Measurements from ENCODE around the gene TARBP1. TPM values are rescaled to one million over a fixed set of nuclear protein-coding genes. Genes with fewer than 3 reads are reported as not detected.

The TARBP1 gene
- total RNA-seq, 2 experiments from 2014 or later, result 38.4 to 40.9 TPM

DNA sequence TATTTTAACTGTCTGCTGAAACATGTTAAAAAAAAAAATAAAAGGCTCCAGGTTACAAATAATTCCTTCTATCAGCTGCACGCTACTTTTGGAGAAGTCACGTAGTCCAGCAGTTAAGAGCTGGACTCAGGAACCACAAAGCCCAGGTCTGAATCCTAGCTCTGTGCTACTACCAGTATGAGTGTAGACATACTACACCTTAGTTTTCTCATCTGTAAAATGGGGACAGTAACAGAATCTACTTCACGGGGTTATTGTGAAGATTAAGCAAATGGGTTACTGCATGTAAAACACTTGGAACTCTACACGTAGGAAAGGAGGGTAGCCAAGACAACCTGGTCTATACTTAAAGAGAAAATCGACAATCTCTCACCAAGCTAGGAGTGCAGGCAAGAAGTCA, 48.3 kb downstream of the TARBP1 start:
- H3K27me3 ChIP-seq (ENCODE audit: control insufficient read depth in 1 of 2, insufficient read depth in 2 of 2, low read length in 2 of 2), result no peaks in the 10 kb centered on the region
- intact Hi-C loops (cut with DNase I, micrococcal nuclease), result no loop called here
- Mint-ChIP-seq H3K9me3 (no peaks in the 10 kb centered on the region), H3K27me3 (no peaks in the 10 kb centered on the region), H3K36me3 (ENCODE audit: low read depth) (peaks cover 88% of the 10 kb centered on the region), H3K4me3 (no peak overlapping the region), H3K4me1 (ENCODE audit: low read depth) (no peaks in the 10 kb centered on the region), H3K27ac (no peak overlapping the region)
- H3K4me3 ChIP-seq (ENCODE audit: low read length), result no peak overlapping the region
- ChIA-PET CTCF (no interaction called here), POLR2A (no interaction called here)
- ATAC-seq (ENCODE audit: poor library complexity) (no peak), DNase-seq (no peak)
- no peak overlapping the region for H3K27ac ChIP-seq (ENCODE audit: low read depth in 1 of 2, low read length in 2 of 2)
- no peaks in the 10 kb centered on the region for H3K4me1 ChIP-seq (ENCODE audit: insufficient read depth, low read length)
- TF ChIP-seq, protein P1, sequence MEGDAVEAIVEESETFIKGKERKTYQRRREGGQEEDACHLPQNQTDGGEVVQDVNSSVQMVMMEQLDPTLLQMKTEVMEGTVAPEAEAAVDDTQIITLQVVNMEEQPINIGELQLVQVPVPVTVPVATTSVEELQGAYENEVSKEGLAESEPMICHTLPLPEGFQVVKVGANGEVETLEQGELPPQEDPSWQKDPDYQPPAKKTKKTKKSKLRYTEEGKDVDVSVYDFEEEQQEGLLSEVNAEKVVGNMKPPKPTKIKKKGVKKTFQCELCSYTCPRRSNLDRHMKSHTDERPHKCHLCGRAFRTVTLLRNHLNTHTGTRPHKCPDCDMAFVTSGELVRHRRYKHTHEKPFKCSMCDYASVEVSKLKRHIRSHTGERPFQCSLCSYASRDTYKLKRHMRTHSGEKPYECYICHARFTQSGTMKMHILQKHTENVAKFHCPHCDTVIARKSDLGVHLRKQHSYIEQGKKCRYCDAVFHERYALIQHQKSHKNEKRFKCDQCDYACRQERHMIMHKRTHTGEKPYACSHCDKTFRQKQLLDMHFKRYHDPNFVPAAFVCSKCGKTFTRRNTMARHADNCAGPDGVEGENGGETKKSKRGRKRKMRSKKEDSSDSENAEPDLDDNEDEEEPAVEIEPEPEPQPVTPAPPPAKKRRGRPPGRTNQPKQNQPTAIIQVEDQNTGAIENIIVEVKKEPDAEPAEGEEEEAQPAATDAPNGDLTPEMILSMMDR (IDR thresholded peaks at IDR 0.05), result no peak
- H3K9me3 ChIP-seq (ENCODE audit: control insufficient read depth in 1 of 2, insufficient read depth in 1 of 2, low read length in 2 of 2), result no peaks in the 10 kb centered on the region
- peaks cover 56% of the 10 kb centered on the region for H3K36me3 ChIP-seq (ENCODE audit: insufficient read depth, low read length)

DNA sequence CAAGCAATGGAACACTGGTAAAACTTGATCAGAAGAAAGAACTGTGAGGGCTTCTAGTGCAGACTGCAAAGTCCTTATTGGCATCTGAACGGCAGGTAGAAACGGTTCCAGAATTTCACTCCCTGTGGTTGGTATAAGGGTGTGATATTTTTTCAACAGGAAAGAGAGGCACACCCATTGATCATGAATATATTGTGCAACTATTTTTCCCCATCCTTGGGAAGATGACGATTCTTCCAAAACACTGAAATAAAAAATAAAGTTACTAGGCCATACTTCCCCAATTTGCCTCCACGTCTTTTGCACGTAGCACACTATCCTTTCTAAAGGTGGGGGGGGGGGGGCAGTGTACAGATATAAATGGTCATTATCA, 49.6 kb downstream of the TARBP1 start:
- ATAC-seq (ENCODE audit: poor library complexity), result no peak
- H3K27ac Mint-ChIP-seq, result no peak overlapping the region
- H3K4me3 ChIP-seq (ENCODE audit: low read length), result no peak overlapping the region

DNA sequence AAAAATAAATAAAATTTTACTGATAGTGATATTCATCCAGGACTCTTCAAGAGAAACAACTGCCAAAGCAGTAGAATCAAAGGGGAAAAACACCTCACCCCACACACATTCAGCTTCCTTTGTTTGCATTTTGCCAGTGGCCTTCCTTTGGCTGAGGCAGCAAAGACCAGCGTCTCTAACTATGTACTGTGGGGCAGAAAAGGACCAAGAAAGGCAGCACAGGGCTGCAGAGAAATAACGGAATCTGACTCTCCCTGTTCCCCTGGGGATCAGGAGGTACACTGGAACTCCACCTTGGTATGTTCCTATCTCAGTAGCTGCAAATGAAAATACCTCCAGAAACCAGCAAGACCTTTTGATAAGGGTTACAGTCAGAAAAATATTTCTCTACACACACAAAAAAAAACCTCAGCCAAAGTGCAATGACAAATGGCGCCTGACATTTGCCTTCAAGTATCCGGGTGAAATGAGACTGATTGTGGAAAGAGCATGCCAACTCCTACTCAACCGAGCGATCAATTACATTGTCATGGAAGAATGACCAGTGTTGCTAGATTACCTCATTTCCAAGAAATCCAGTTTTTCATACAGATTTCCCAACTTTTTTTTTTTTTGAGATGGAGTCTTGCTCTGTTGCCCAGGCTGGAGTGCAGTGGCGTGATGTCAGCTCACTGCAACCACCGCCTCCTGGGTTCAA, 50.9 kb downstream of the TARBP1 start:
- ChIA-PET POLR2A (no interaction called here), CTCF (no interaction called here)
- H3K9me3 ChIP-seq (ENCODE audit: control insufficient read depth in 1 of 2, insufficient read depth in 1 of 2, low read length in 2 of 2), result no peaks in the 10 kb centered on the region
- no peak overlapping the region for H3K27ac ChIP-seq (ENCODE audit: low read depth in 1 of 2, low read length in 2 of 2)
- Mint-ChIP-seq H3K4me3 (no peak overlapping the region), H3K4me1 (ENCODE audit: low read depth) (no peaks in the 10 kb centered on the region), H3K27me3 (no peaks in the 10 kb centered on the region), H3K27ac (no peak overlapping the region), H3K36me3 (ENCODE audit: low read depth) (peaks cover 84% of the 10 kb centered on the region), H3K9me3 (no peaks in the 10 kb centered on the region)
- TF ChIP-seq, protein P1 (IDR thresholded peaks at IDR 0.05), result no peak
- intact Hi-C loops (cut with DNase I, micrococcal nuclease), result no loop called here
- no peaks in the 10 kb centered on the region for H3K27me3 ChIP-seq (ENCODE audit: control insufficient read depth in 1 of 2, insufficient read depth in 2 of 2, low read length in 2 of 2)
- no peak for ATAC-seq (ENCODE audit: poor library complexity)
- no peak overlapping the region for H3K4me3 ChIP-seq (ENCODE audit: low read length)
- no peaks in the 10 kb centered on the region for H3K4me1 ChIP-seq (ENCODE audit: insufficient read depth, low read length)
- no peak for DNase-seq
- H3K36me3 ChIP-seq (ENCODE audit: insufficient read depth, low read length), result peaks cover 57% of the 10 kb centered on the region

More for the DNA sequence above, 49.6 kb downstream of the TARBP1 start:
- Histone ChIP-seq H3K27ac (ENCODE audit: low read depth in 1 of 2, low read length in 2 of 2) (no peak overlapping the region), H3K36me3 (ENCODE audit: insufficient read depth, low read length) (peaks cover 55% of the 10 kb centered on the region), H3K9me3 (ENCODE audit: control insufficient read depth in 1 of 2, insufficient read depth in 1 of 2, low read length in 2 of 2) (no peaks in the 10 kb centered on the region), H3K27me3 (ENCODE audit: control insufficient read depth in 1 of 2, insufficient read depth in 2 of 2, low read length in 2 of 2) (no peaks in the 10 kb centered on the region), H3K4me1 (ENCODE audit: insufficient read depth, low read length) (no peaks in the 10 kb centered on the region)
- POLR2A ChIA-PET, result no interaction called here
- H3K36me3 Mint-ChIP-seq (ENCODE audit: low read depth), result peaks cover 86% of the 10 kb centered on the region
- CTCF ChIA-PET, result no interaction called here
- no peaks in the 10 kb centered on the region for H3K9me3 Mint-ChIP-seq
- H3K4me3 Mint-ChIP-seq, result no peak overlapping the region
- no peak for DNase-seq
- no peaks in the 10 kb centered on the region for H3K4me1 Mint-ChIP-seq (ENCODE audit: low read depth)
- no peaks in the 10 kb centered on the region for H3K27me3 Mint-ChIP-seq
- TF ChIP-seq, protein P1 (IDR thresholded peaks at IDR 0.05), result no peak
- intact Hi-C loops (cut with DNase I, micrococcal nuclease), result no loop called here

Data from CD4-positive, alpha-beta T cell (primary cell).